DOHH2 (cell line): ENCODE data around the gene DIS3L2.

Experiments
- H3F3A ChIP-seq: fragments of 200-600 bp; sonication (generic), shearing (Covaris generic); 2 replicates; pipeline ENCODE4 v1.6.0; 2016; ENCODE audit warnings: antibody characterized with exemption, mild to moderate bottlenecking; ENCODE audit not compliant: control insufficient read depth, insufficient read depth
- H3K27ac ChIP-seq: fragments of 200-600 bp; sonication (generic); 2 replicates; pipeline ENCODE4 v1.5.1; 2014; ENCODE audit warnings: low read depth, mild to moderate bottlenecking, low read length, moderate library complexity
- H3K27me3 ChIP-seq: fragments of 200-600 bp; sonication (generic); 2 replicates; pipeline ENCODE4 v1.6.1; 2014; ENCODE audit warnings: mild to moderate bottlenecking, low read length, mixed read lengths; ENCODE audit not compliant: control insufficient read depth
- H3K36me3 ChIP-seq: fragments of 200-600 bp; sonication (generic); 2 replicates; pipeline ENCODE4 v1.6.1; 2014; ENCODE audit warnings: mild to moderate bottlenecking, low read length, moderate library complexity, mixed read lengths; ENCODE audit not compliant: control insufficient read depth
- H3K4me1 ChIP-seq: fragments of 200-600 bp; sonication (generic); 2 replicates; pipeline ENCODE4 v1.6.1; 2014; ENCODE audit warnings: mild to moderate bottlenecking, low read length, mixed read lengths; ENCODE audit not compliant: control insufficient read depth
- H3K4me2 ChIP-seq: fragments of 200-600 bp; sonication (generic); 2 replicates; pipeline ENCODE4 v1.6.0; 2014; ENCODE audit warnings: mild to moderate bottlenecking, low read length, moderate library complexity
- H3K4me3 ChIP-seq: fragments of 200-600 bp; sonication (generic); 2 replicates; pipeline ENCODE4 v1.5.1; 2014; ENCODE audit warnings: mild to moderate bottlenecking, low read length, mixed read lengths
- H3K79me2 ChIP-seq: fragments of 200-600 bp; sonication (generic); 2 replicates; pipeline ENCODE4 v1.6.1; 2014; ENCODE audit warnings: mild to moderate bottlenecking, low read length, mixed read lengths; ENCODE audit not compliant: control insufficient read depth
- H3K9me2 ChIP-seq: fragments of 200-600 bp; sonication (generic); replicated peaks from 2 replicates; pipeline ENCODE4 v1.6.1; 2014; ENCODE audit warnings: mild to moderate bottlenecking, low read length, mixed read lengths; ENCODE audit not compliant: control insufficient read depth
- H3K9me3 ChIP-seq: fragments of 200-600 bp; sonication (generic); 2 replicates; pipeline ENCODE4 v1.6.1; 2014; ENCODE audit warnings: antibody characterized with exemption, low read length, mixed read lengths; ENCODE audit not compliant: control insufficient read depth, insufficient read depth
- H4K20me1 ChIP-seq: fragments of 200-600 bp; sonication (generic); 2 replicates; pipeline ENCODE4 v1.6.0; 2014; ENCODE audit warnings: low read depth, mild to moderate bottlenecking, antibody characterized with exemption, low read length, moderate library complexity; ENCODE audit not compliant: control insufficient read depth, insufficient read depth
- EZH2phosphoT487 ChIP-seq: fragments of 200-600 bp; sonication (generic); IDR thresholded peaks from 2 replicates; pipeline ENCODE4 v1.6.1; 2017; ENCODE audit warnings: borderline replicate concordance, mild to moderate bottlenecking, antibody characterized with exemption, low read length, moderate library complexity, mixed read lengths
- TF ChIP-seq, protein P1 (sequence below): fragments of 200-600 bp; sonication (generic); IDR thresholded peaks from one replicate; pipeline ENCODE4 v1.5.1; 2014; ENCODE audit warnings: antibody characterized with exemption, mild to moderate bottlenecking, low read depth, low read length; ENCODE audit not compliant: poor library complexity, severe bottlenecking

Gene DIS3L2

GRCh38 chr2:231947694-231948093, 13.8 kb upstream of the DIS3L2 start:
- no peak for TF ChIP-seq EZH2phosphoT487
- TF ChIP-seq, protein P1, sequence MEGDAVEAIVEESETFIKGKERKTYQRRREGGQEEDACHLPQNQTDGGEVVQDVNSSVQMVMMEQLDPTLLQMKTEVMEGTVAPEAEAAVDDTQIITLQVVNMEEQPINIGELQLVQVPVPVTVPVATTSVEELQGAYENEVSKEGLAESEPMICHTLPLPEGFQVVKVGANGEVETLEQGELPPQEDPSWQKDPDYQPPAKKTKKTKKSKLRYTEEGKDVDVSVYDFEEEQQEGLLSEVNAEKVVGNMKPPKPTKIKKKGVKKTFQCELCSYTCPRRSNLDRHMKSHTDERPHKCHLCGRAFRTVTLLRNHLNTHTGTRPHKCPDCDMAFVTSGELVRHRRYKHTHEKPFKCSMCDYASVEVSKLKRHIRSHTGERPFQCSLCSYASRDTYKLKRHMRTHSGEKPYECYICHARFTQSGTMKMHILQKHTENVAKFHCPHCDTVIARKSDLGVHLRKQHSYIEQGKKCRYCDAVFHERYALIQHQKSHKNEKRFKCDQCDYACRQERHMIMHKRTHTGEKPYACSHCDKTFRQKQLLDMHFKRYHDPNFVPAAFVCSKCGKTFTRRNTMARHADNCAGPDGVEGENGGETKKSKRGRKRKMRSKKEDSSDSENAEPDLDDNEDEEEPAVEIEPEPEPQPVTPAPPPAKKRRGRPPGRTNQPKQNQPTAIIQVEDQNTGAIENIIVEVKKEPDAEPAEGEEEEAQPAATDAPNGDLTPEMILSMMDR, result no peak
- Histone ChIP-seq H3K79me2 (no peaks in the 10 kb centered on the region), H3F3A (no peaks in the 10 kb centered on the region), H3K4me3 (no peak overlapping the region), H3K9me2 (no peaks in the 10 kb centered on the region), H3K27me3 (peaks cover 2% of the 10 kb centered on the region), H3K9me3 (0 out of 2 replicates have a peak, but pooled peaks cover 4% of the 10 kb centered on the region), H4K20me1 (no peaks in the 10 kb centered on the region), H3K36me3 (no peaks in the 10 kb centered on the region), H3K27ac (no peak overlapping the region), H3K4me2 (no peak overlapping the region), H3K4me1 (no peaks in the 10 kb centered on the region)

GRCh38 chr2:231951452-231952035, 10.0 kb upstream of the DIS3L2 start:
- Histone ChIP-seq H3K27ac (no peak overlapping the region), H3F3A (no peaks in the 10 kb centered on the region), H3K79me2 (no peaks in the 10 kb centered on the region), H3K4me3 (no peak overlapping the region), H3K9me3 (0 out of 2 replicates have a peak, but pooled peaks cover 4% of the 10 kb centered on the region), H3K4me2 (no peak overlapping the region), H4K20me1 (no peaks in the 10 kb centered on the region), H3K36me3 (no peaks in the 10 kb centered on the region), H3K4me1 (no peaks in the 10 kb centered on the region), H3K9me2 (no peaks in the 10 kb centered on the region), H3K27me3 (peaks cover 5% of the 10 kb centered on the region)
- TF ChIP-seq, protein P1, result no peak
- no peak for TF ChIP-seq EZH2phosphoT487

- Histone ChIP-seq H3K4me1 (peaks cover 6% of the 10 kb centered on the region), H3K9me3 (0 out of 2 replicates have a peak, but pooled peaks cover 4% of the 10 kb centered on the region), H3F3A (no peaks in the 10 kb centered on the region), H3K36me3 (no peaks in the 10 kb centered on the region), H3K27me3 (peaks cover 5% of the 10 kb centered on the region), H3K27ac (no peak overlapping the region), H3K4me2 (no peak overlapping the region), H3K79me2 (peaks cover 6% of the 10 kb centered on the region), H3K4me3 (no peak overlapping the region), H4K20me1 (no peaks in the 10 kb centered on the region), H3K9me2 (no peaks in the 10 kb centered on the region)
- TF ChIP-seq EZH2phosphoT487, result no peak
- TF ChIP-seq, protein P1, result no peak
These were observed 5.6 kb upstream of the DIS3L2 start for GRCh38 chr2:231955758-231956472.
